KOPT-K1 (cell line): Measurements from ENCODE around the gene EIF3K.
"Not testable (repeated sequence)": the region's sequence is repeated elsewhere in the genome, so short reads cannot be mapped to it uniquely, and the experiment has no call there.

Experiments used
- H3K27ac ChIP-seq: fragments of 200-600 bp; sonication (generic); 2 replicates; pipeline ENCODE4 v1.5.1; 2016; ENCODE audit warnings: antibody characterized with exemption, mild to moderate bottlenecking, low read depth, low read length; ENCODE audit not compliant: poor library complexity, severe bottlenecking
- H3K36me3 ChIP-seq: fragments of 200-600 bp; sonication (generic); 2 replicates; pipeline ENCODE4 v1.5.1; 2017; ENCODE audit warnings: antibody characterized with exemption, mild to moderate bottlenecking, low read length, moderate library complexity; ENCODE audit not compliant: insufficient read depth
- H3K9me3 ChIP-seq: fragments of 200-600 bp; sonication (generic); 2 replicates; pipeline ENCODE4 v1.5.1; 2017; ENCODE audit warnings: antibody characterized with exemption, low read length, mild to moderate bottlenecking; ENCODE audit not compliant: insufficient read depth, poor library complexity, severe bottlenecking

EIF3K gene

GRCh38 chr19:38602856-38603255 is 16.1 kb upstream of the EIF3K start:
- not testable (repeated sequence) for H3K27ac ChIP-seq, H3K9me3 ChIP-seq
- peaks cover 50% of the 10 kb centered on the region for H3K36me3 ChIP-seq

GRCh38 chr19:38606131-38606530 is 12.9 kb upstream of the EIF3K start:
- H3K36me3 ChIP-seq = peaks cover 64% of the 10 kb centered on the region

GRCh38 chr19:38614289-38614688 is 4.7 kb upstream of the EIF3K start:
- peaks cover 43% of the 10 kb centered on the region for H3K36me3 ChIP-seq
- no peak overlapping the region for H3K27ac ChIP-seq
- H3K9me3 ChIP-seq = no peaks in the 10 kb centered on the region

More at GRCh38 chr19:38606131-38606530, 12.9 kb upstream of the EIF3K start:
- no peaks in the 10 kb centered on the region for H3K9me3 ChIP-seq
- no peak overlapping the region for H3K27ac ChIP-seq

- H3K9me3 ChIP-seq = no peaks in the 10 kb centered on the region
- no peak overlapping the region for H3K27ac ChIP-seq
- peaks cover 38% of the 10 kb centered on the region for H3K36me3 ChIP-seq
Measured at GRCh38 chr19:38615007-38615581, 3.9 kb upstream of the EIF3K start.

- Histone ChIP-seq H3K27ac (peak overlapping the region; percentile 93), H3K36me3 (peaks cover 41% of the 10 kb centered on the region), H3K9me3 (no peaks in the 10 kb centered on the region)
Measured at GRCh38 chr19:38616265-38616664, 2.7 kb upstream of the EIF3K start.

- Histone ChIP-seq H3K36me3 (peaks cover 50% of the 10 kb centered on the region), H3K9me3 (no peaks in the 10 kb centered on the region), H3K27ac (peak overlapping the region; percentile 93)
Measured at GRCh38 chr19:38617283-38617763, 1.7 kb upstream of the EIF3K start.

- Histone ChIP-seq H3K27ac (peak within 1 kb of the TSS; percentile 93), H3K36me3 (peaks cover 50% of the 10 kb centered on the region), H3K9me3 (no peaks in the 10 kb centered on the region)
Measured at GRCh38 chr19:38617764-38618589, 1.0 kb upstream of the EIF3K start, which contains the start of gene MAP4K1. MAP4K1 (minus strand) TSS chr19:38617953; CDS start chr19:38617895, 58 bp downstream.

- Histone ChIP-seq H3K27ac (peak overlapping the region; percentile 93), H3K36me3 (peaks cover 50% of the 10 kb centered on the region), H3K9me3 (no peaks in the 10 kb centered on the region)
Measured at GRCh38 chr19:38619361-38620174, 580 bp downstream of the EIF3K start.

- Histone ChIP-seq H3K27ac (no peak overlapping the region), H3K9me3 (no peaks in the 10 kb centered on the region), H3K36me3 (peaks cover 94% of the 10 kb centered on the region)
Measured at GRCh38 chr19:38624822-38625221, 5.8 kb downstream of the EIF3K start.

GRCh38 chr19:38626401-38626800 is 7.4 kb downstream of the EIF3K start:
- H3K27ac ChIP-seq = no peak overlapping the region
- no peaks in the 10 kb centered on the region for H3K9me3 ChIP-seq
- H3K36me3 ChIP-seq = peaks cover 93% of the 10 kb centered on the region

- H3K27ac ChIP-seq = no peak overlapping the region
- H3K36me3 ChIP-seq = peaks cover 86% of the 10 kb centered on the region
- H3K9me3 ChIP-seq = no peaks in the 10 kb centered on the region
Measured at GRCh38 chr19:38629568-38629967, 10.6 kb downstream of the EIF3K start.

GRCh38 chr19:38631301-38631700 is 12.3 kb downstream of the EIF3K start:
- H3K36me3 ChIP-seq = peaks cover 86% of the 10 kb centered on the region
- H3K27ac ChIP-seq, H3K9me3 ChIP-seq: not testable (repeated sequence)

GRCh38 chr19:38631811-38632475 is 13.0 kb downstream of the EIF3K start:
- not testable (repeated sequence) for H3K27ac ChIP-seq, H3K9me3 ChIP-seq
- H3K36me3 ChIP-seq = peaks cover 83% of the 10 kb centered on the region

GRCh38 chr19:38632476-38633213 is 13.7 kb downstream of the EIF3K start:
- Histone ChIP-seq H3K27ac (no peak overlapping the region), H3K36me3 (peaks cover 76% of the 10 kb centered on the region), H3K9me3 (no peaks in the 10 kb centered on the region)
